GM19468 (cell line): ENCODE data around the gene BMPR1B.
A peak's percentile ranks its signal among the peaks of the same experiment; 100 is the strongest.

Experiments used
- ATAC-seq: cut with Tn5 transposase; IDR thresholded peaks from one replicate; pipeline ENCODE4 v1.9.1; 2021; ENCODE audit warnings: mild to moderate bottlenecking, moderate library complexity, moderate number of reproducible peaks; ENCODE audit not compliant: unreplicated experiment; ENCODE audit errors: extremely low read depth

Gene BMPR1B

DNA sequence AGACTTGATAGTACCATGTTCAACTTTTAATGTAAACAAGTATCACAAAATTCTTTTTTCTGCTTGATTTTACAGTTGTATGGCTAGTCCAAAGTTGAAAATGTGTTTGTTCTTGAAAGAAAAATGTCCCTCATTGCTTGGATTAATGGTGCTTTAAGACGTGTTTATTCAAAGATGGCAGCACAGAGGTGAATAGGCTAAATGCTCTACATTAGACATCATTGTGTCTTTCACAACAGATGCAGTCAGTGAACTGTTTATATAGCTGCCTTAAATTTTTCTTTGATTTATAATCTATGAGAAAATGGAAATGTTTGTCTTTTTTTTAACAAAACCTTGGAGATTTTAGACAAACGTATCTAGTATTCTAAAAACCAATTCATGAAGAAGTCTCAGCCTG, 137.3 kb downstream of the BMPR1B start:
- no peak for ATAC-seq

GRCh38 chr4:94897023-94897422, 139.3 kb downstream of the BMPR1B start:
- ATAC-seq = no peak

GRCh38 chr4:94905511-94905910, 147.8 kb downstream of the BMPR1B start:
- no peak for ATAC-seq

GRCh38 chr4:94909645-94910044, 151.9 kb downstream of the BMPR1B start:
- ATAC-seq = no peak

GRCh38 chr4:94911106-94911505, 153.4 kb downstream of the BMPR1B start:
- ATAC-seq = no peak

DNA sequence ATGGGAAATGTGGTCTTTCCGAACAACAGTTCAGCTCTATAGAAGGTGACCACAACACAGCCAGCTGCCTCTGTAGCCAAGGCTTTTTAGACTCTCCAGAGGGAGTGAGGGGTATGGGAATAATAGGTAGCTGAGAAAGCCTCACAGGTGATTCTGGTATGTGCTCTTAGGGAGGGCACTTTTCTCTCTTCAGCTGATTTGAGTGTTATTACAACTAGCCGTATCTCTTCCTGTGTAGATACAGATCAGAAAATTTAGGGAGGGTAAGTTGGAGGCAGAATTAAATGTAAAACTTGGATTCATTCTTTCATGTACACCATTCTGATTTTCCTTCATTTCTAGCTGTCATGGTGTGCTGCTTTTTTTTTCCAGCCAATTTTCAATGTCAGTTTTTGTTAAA, 154.9 kb downstream of the BMPR1B start:
- no peak for ATAC-seq

- peak; percentile 89 for ATAC-seq
These were observed 155.6 kb downstream of the BMPR1B start for GRCh38 chr4:94913316-94913715.

DNA sequence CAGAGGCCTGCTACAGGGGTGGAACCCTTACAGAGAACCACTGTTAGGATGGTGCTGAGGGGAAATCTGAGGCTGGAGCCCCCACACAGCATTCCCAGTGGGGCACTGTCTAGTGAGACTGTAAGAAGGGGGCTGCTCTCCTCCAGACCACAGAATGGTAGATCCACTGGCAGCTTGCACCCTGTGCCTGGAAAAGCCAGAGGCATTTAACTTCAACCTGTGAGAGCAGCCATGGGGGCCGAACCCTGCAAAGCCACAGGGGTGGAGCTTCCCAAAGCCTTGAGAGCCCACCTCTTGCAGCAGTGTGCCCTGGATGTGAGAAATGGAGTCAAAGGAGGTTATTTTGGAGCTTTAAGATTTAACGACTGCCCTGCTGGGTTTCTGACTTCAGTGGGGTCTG, 159.4 kb downstream of the BMPR1B start:
- ATAC-seq = no peak

DNA sequence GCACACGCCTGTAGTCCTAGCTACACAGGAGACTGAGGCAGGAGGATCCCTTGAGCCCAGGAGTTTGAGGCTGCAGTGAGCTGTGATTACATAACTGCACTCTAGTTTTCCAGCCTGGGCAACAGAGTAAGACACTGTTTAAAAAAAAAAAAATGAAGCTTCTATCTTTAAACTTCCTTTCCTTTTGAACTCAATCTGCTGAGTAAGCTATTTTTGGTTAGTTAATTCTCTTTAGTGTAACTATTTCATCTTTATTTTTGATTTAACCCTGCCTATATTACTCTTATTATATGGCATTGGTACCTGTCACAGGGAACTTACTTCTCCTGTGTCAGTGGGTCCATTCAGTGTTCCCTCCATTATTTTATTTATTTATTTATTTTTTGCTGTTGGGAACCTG, 160.8 kb downstream of the BMPR1B start:
- ATAC-seq = no peak

DNA sequence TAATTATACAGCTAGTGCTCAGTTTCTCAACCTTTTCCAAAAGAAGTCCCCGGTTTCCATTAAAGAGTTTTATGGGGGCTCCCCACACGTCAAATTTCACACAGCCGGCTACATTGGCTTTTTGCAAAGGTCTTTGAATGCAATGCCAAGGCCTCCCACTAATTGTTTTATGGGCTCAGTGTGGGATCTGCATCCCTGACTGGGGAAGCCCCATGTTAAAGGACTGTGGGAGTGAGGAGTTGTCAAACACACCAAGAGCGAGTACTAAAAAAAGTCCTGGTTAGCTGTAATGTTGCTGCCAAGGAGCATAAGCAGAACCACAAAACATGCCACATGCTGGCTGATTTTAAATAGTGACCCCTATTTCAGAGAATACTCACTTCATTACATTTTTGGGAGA, 162.6 kb downstream of the BMPR1B start:
- ATAC-seq = no peak

GRCh38 chr4:94924566-94924965, 166.8 kb downstream of the BMPR1B start:
- no peak for ATAC-seq

DNA sequence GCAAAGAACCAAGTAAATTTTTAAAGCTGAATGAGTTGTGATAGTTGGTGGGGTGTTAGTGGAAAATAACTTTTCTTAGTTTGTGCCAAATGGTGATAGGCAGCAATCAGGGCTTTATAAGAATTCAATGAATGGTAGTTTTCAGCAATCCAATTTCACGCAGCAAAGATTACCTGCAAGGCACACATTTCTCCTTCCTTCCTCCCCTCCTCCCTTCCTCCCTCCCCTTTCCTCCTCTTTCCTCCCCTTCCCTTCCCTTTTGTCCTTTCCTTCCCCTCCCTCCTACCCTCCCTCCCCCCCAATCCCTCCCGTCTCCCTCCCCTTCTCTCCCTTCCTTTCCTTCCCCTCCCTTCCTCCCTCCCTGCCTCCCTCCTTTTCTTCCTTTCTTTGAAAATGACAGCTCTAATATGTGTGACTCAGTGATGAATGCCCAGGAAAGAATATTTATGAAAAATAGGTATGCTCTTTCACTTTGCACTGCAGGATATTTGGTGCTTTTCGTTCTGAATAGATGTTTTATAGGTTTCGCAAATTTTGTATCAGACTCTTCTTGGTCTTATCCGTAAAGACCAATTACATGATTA, 168.1 kb downstream of the BMPR1B start:
- no peak for ATAC-seq

DNA sequence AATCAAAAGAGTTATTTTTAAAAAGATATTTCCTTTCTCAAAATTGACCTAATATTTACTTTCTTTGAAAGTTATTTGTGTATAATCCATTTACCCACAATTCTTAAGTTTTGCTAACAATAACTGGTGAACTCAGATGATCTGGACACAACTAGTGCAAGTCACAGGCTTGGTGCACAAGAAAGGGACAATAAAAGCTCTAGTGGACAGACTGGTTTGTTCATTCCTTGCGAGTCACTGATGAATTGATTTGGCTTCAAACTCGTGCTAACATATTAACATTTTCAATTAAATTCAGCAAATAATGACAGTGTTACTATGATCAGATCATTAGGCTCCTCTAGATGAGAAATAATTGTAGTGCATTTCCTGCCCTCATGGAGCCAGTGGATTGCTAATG, 169.2 kb downstream of the BMPR1B start:
- no peak for ATAC-seq

- ATAC-seq = no peak
These were observed 169.9 kb downstream of the BMPR1B start for GRCh38 chr4:94927696-94928095.

DNA sequence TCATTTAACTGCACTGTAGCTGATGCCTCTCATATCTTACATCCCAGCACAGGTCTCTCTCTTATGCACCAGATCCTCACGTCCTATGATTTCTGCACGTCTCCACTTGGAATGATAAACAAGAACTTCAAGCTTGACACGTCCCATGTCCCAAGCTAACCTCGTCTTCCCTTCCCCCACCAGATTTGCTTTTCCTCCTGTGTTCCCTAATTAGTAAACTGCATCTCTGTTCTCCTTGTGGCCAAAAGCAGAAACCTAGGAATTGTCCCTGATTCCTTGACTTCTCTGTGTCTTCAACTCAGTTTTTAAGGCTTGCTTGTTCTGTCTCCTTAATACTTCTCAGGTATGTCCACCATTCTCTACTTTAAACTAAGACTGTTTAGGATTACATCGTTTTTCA, 171.9 kb downstream of the BMPR1B start:
- no peak for ATAC-seq

GRCh38 chr4:94931626-94932025, 173.9 kb downstream of the BMPR1B start:
- ATAC-seq = no peak

DNA sequence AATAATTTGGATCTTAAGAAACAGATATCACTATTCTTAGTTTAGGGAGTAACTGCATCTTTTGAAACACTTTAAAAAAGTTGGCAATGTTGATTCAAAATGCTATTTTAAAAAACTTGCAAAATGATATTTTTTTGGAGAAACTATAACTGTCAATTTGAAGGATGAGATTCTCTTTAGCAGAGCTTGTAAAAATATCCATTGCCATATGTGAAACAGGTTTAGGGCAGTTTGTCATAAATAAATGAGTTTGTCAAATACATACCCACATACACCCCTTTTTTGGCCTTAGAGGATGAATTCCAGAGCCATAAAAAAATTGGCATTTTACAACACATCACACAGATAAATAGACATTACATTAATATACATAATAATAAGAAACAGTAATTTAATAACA, 174.6 kb downstream of the BMPR1B start:
- ATAC-seq = no peak

GRCh38 chr4:94933799-94934198, 176.0 kb downstream of the BMPR1B start:
- ATAC-seq = no peak

GRCh38 chr4:94934201-94934600, 176.4 kb downstream of the BMPR1B start:
- no peak for ATAC-seq

DNA sequence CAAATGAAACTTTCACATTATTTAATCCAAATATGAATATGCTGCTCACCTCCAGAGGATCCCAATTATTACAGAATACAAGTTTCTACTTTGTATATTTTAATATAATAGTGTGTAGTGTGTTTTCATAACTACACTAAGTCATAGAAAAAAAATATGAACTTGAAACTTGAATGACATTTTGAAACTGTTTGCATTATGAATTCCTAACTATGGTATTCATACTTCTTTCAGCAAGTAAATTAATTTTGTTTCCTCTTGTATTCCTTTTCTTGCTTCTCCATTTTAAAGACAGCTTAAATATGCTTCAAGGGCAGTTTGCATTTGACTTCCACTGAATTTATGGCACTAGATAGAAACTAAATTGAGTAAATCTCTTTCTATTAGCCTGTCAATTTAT, 177.1 kb downstream of the BMPR1B start:
- no peak for ATAC-seq

DNA sequence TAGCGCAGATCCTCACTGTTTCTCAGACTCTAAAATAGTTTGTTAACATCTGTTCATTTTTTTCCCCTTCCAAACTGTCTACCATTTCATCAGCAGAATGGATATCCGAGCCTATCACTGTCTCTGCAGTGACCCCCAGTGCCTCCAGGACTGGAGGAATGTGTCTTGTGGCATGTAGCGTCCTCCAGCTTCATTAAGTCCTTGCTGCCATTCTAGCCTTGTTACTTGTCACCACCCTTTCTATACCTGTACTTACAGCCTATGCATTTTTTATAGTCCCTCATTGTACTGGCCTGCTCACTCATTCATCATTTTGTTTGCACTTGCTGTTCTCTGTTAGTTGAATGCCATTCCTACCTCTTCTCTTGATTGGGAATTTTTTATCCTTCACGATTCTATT, 179.1 kb downstream of the BMPR1B start:
- no peak for ATAC-seq

DNA sequence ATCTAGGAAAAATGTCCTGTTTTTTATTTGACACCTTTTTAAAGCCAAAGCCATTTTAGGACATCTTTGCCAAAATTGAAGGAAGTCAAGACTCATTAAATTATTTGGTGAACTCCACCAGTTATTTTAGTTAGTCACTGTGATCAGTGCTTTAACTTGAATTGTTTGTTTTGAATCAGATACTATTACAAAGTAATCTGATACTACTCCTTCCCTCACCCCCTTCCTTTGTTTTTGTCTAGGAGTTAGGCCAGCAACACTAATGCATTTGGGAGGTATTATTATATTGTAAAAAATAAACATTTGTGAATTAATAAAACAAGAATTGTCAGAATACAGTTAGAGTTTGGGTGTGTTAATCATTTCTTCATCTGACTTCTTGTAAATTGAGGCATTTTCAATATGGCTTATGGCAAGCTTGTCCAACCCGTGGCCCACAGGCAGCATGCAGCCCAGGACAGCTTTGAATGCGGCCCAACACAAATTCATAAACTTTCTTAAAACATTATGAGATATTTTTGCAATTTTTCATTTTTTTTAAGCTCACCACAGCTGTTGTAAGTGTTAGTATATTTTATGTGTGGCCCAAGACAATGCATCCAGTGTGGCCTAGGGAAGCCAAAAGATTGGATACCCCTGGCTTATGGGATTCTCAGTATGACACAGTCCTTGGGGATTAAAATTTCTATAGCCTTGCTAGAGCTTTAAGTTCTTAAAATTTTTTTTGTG, 182.2 kb downstream of the BMPR1B start:
- no peak for ATAC-seq
